Left forelimb (tissue), 1 donor: ENCODE results near the gene CR1.
"Not testable (repeated sequence)": the region's sequence is repeated elsewhere in the genome, so short reads cannot be mapped to it uniquely, and the experiment has no call there.

Experiments
- DNase-seq: peaks from one replicate; pipeline ENCODE4 v3.0.0-alpha.2; 2018; ENCODE audit warnings: low spot score

Gene CR1

GRCh38 chr1:207672522-207673130 is 176.7 kb downstream of the CR1 start:
- no peak for DNase-seq

GRCh38 chr1:207673399-207673798 is 177.4 kb downstream of the CR1 start:
- no peak for DNase-seq

- no peak for DNase-seq
These were observed 180.2 kb downstream of the CR1 start for GRCh38 chr1:207676153-207676552.

- not testable (repeated sequence) for DNase-seq
These were observed 184.8 kb downstream of the CR1 start for GRCh38 chr1:207680590-207681388.

- not testable (repeated sequence) for DNase-seq
These were observed 187.0 kb downstream of the CR1 start for GRCh38 chr1:207682872-207683434.

- DNase-seq, result not testable (repeated sequence)
These were observed 194.6 kb downstream of the CR1 start for GRCh38 chr1:207690551-207690950.

GRCh38 chr1:207691010-207691409 is 195.1 kb downstream of the CR1 start:
- no peak for DNase-seq
